IMR-90 (cell line): ENCODE data around the gene CHI3L1. TPM values are rescaled to one million over a fixed set of nuclear protein-coding genes. Genes with fewer than 3 reads are reported as not detected.

ENCODE experiments used
- ATAC-seq: fragments of 200-7000 bp; cut with Tn5 transposase; 2 replicates; pipeline ENCODE4 v1.9.1; 2020; ENCODE audit warnings: low read depth, mild to moderate bottlenecking, moderate library complexity
- BruUV-seq: library from RNA; stranded (reverse); fragments of 400-500 nt; replicated peaks from 2 replicates; lab custom pipeline; 2021; lab: Mats Ljungman, UMichigan
- CTCF ChIA-PET: fragments of 300-600 bp; formaldehyde crosslinking; extraction: SDS; loops from one replicate; lab custom pipeline; 2021; ENCODE audit warnings: antibody characterized with exemption; lab: Yijun Ruan, JAX
- POLR2A ChIA-PET: fragments of 300-600 bp; sonication (Branson Sonifier 250); formaldehyde crosslinking; loops from one replicate; lab custom pipeline; 2022; ENCODE audit warnings: antibody characterized with exemption; ENCODE audit not compliant: unreplicated experiment; lab: Charles Lee
- DNase-seq: peaks from one replicate; pipeline ENCODE4 v3.0.0; 2013
- H2AFZ ChIP-seq: replicated peaks from 2 replicates; pipeline ENCODE3; 2013; ENCODE audit warnings: low read length, mild to moderate bottlenecking; ENCODE audit not compliant: poor library complexity
- H2AK5ac ChIP-seq: 2 replicates; pipeline ENCODE4 v1.6.1; 2013; ENCODE audit warnings: low read depth, low read length, inconsistent platforms
- H2AK9ac ChIP-seq: replicated peaks from 2 replicates; pipeline ENCODE3; 2013; ENCODE audit warnings: mild to moderate bottlenecking, low read depth, low read length, moderate library complexity; ENCODE audit not compliant: poor library complexity
- H2BK120ac ChIP-seq: 2 replicates; pipeline ENCODE4 v1.6.1; 2013; ENCODE audit warnings: low read depth, low read length, inconsistent platforms
- H2BK15ac ChIP-seq: 3 replicates; pipeline ENCODE4 v1.6.1; 2013; ENCODE audit warnings: low read depth, low read length, inconsistent platforms
- H2BK20ac ChIP-seq: 2 replicates; pipeline ENCODE4 v1.6.1; 2013; ENCODE audit warnings: low read depth, mild to moderate bottlenecking, inconsistent platforms, low read length, moderate library complexity
- H2BK5ac ChIP-seq: 2 replicates; pipeline ENCODE4 v1.6.1; 2013; ENCODE audit warnings: mild to moderate bottlenecking, low read depth, low read length, inconsistent platforms; ENCODE audit not compliant: poor library complexity, severe bottlenecking
- H3K14ac ChIP-seq: replicated peaks from 2 replicates; pipeline ENCODE4 v1.6.1; 2013; ENCODE audit warnings: low read depth, low read length, inconsistent platforms
- H3K18ac ChIP-seq: 2 replicates; pipeline ENCODE4 v1.6.1; 2013; ENCODE audit warnings: low read depth, low read length, control low read depth
- H3K23ac ChIP-seq: 2 replicates; pipeline ENCODE4 v1.6.1; 2013; ENCODE audit warnings: low read depth, low read length, inconsistent platforms
- H3K27ac ChIP-seq: 2 replicates; pipeline ENCODE4 v1.5.1; 2013; ENCODE audit warnings: mild to moderate bottlenecking, control low read depth, low read length; ENCODE audit not compliant: insufficient read depth
- H3K27me3 ChIP-seq: 2 replicates; pipeline ENCODE4 v1.6.1; 2013; ENCODE audit warnings: low read length; ENCODE audit not compliant: control insufficient read depth, insufficient read depth
- H3K36me3 ChIP-seq: 2 replicates; pipeline ENCODE4 v1.6.1; 2013; ENCODE audit warnings: low read length, mixed read lengths; ENCODE audit not compliant: control insufficient read depth, insufficient read depth
- H3K4ac ChIP-seq: 2 replicates; pipeline ENCODE4 v1.6.1; 2013; ENCODE audit warnings: low read depth, low read length, inconsistent platforms
- H3K4me1 ChIP-seq: 2 replicates; pipeline ENCODE4 v1.6.1; 2013; ENCODE audit warnings: low read length, mixed read lengths; ENCODE audit not compliant: control insufficient read depth, insufficient read depth
- H3K4me2 ChIP-seq: 2 replicates; pipeline ENCODE4 v1.6.1; 2013; ENCODE audit warnings: low read depth, mild to moderate bottlenecking, control low read depth, low read length, moderate library complexity
- H3K4me3 ChIP-seq: 2 replicates; pipeline ENCODE4 v1.5.1; 2013; ENCODE audit warnings: low read depth, mild to moderate bottlenecking, control low read depth, low read length, moderate library complexity; ENCODE audit not compliant: insufficient read depth
- H3K56ac ChIP-seq: 2 replicates; pipeline ENCODE4 v1.6.1; 2013; ENCODE audit warnings: low read length, inconsistent platforms; ENCODE audit not compliant: insufficient read depth; ENCODE audit errors: extremely low read depth
- H3K79me1 ChIP-seq, 2 experiments: 2 replicates each; pipeline ENCODE4 v1.6.1; 2013; ENCODE audit warnings: low read length in 2 of 2, inconsistent platforms in 1 of 2, low read depth in 1 of 2
- H3K9ac ChIP-seq: 2 replicates; pipeline ENCODE4 v1.6.1; 2013; ENCODE audit warnings: low read depth, low read length, control low read depth
- H3K9me1 ChIP-seq: 2 replicates; pipeline ENCODE4 v1.6.1; 2013; ENCODE audit warnings: low read length, inconsistent platforms; ENCODE audit not compliant: insufficient read depth
- H3K9me3 ChIP-seq: 2 replicates; pipeline ENCODE4 v1.6.1; 2013; ENCODE audit warnings: low read length; ENCODE audit not compliant: control insufficient read depth, insufficient read depth
- H4K20me1 ChIP-seq: 2 replicates; pipeline ENCODE4 v1.6.1; 2013; ENCODE audit warnings: low read length, inconsistent platforms; ENCODE audit not compliant: insufficient read depth
- H4K5ac ChIP-seq: 2 replicates; pipeline ENCODE4 v1.6.1; 2013; ENCODE audit warnings: mild to moderate bottlenecking, low read depth, low read length, control low read depth
- H4K8ac ChIP-seq, 2 experiments: 2 replicates each; pipeline ENCODE4 v1.6.1; 2013; ENCODE audit warnings: low read depth in 2 of 2, low read length in 2 of 2, control low read depth in 1 of 2, inconsistent platforms in 1 of 2
- H4K91ac ChIP-seq: 2 replicates; pipeline ENCODE4 v1.6.1; 2013; ENCODE audit warnings: low read depth, low read length, inconsistent platforms; ENCODE audit not compliant: insufficient read depth
- BHLHE40 ChIP-seq: fragments of 150-350 bp; IDR thresholded peaks from 2 replicates; pipeline ENCODE4 v1.6.1; 2016; ENCODE audit warnings: mild to moderate bottlenecking, low read depth, low read length
- CEBPB ChIP-seq: IDR thresholded peaks from 2 replicates; pipeline ENCODE4 v1.6.1; 2012; ENCODE audit warnings: low read depth, low read length, improper control_type of control experiment
- CHD1 ChIP-seq: IDR thresholded peaks from 2 replicates; pipeline ENCODE4 v1.6.1; 2012; ENCODE audit warnings: low read depth, low read length, improper control_type of control experiment
- ELK1 ChIP-seq: fragments of 150-350 bp; IDR thresholded peaks from 2 replicates; pipeline ENCODE4 v1.6.1; 2016; ENCODE audit warnings: low read depth, mild to moderate bottlenecking, low read length, moderate library complexity, borderline replicate concordance
- FOS ChIP-seq: fragments of 150-350 bp; IDR thresholded peaks from 2 replicates; pipeline ENCODE4 v1.6.1; 2016; ENCODE audit warnings: low read depth, low read length
- MAFK ChIP-seq: IDR thresholded peaks from 2 replicates; pipeline ENCODE4 v1.6.1; 2012; ENCODE audit warnings: low read depth, low read length, improper control_type of control experiment
- MAZ ChIP-seq: IDR thresholded peaks from 2 replicates; pipeline ENCODE4 v1.6.1; 2012; ENCODE audit warnings: low read depth, mild to moderate bottlenecking, low read length, improper control_type of control experiment, moderate library complexity, borderline replicate concordance
- MXI1 ChIP-seq: IDR thresholded peaks from 2 replicates; pipeline ENCODE4 v1.6.1; 2012; ENCODE audit warnings: low read depth, mild to moderate bottlenecking, low read length, moderate library complexity, borderline replicate concordance
- NFE2L2 ChIP-seq: fragments of 150-350 bp; IDR thresholded peaks from 2 replicates; pipeline ENCODE4 v1.6.1; 2016; ENCODE audit warnings: low read depth, mild to moderate bottlenecking, low read length
- POLR2A ChIP-seq: IDR thresholded peaks from 2 replicates; pipeline ENCODE4 v1.6.1; 2012; ENCODE audit warnings: mild to moderate bottlenecking, low read depth, low read length
- RAD21 ChIP-seq: IDR thresholded peaks from 2 replicates; pipeline ENCODE4 v1.6.1; 2012; ENCODE audit warnings: low read length, improper control_type of control experiment
- RCOR1 ChIP-seq: IDR thresholded peaks from 2 replicates; pipeline ENCODE4 v1.6.1; 2012; ENCODE audit warnings: mild to moderate bottlenecking, low read length, improper control_type of control experiment; ENCODE audit not compliant: insufficient replicate concordance
- RFX5 ChIP-seq: IDR thresholded peaks from 2 replicates; pipeline ENCODE4 v1.8.0; 2012; ENCODE audit warnings: low read depth, mild to moderate bottlenecking, low read length, moderate library complexity
- SMC3 ChIP-seq: fragments of 150-350 bp; IDR thresholded peaks from 2 replicates; pipeline ENCODE4 v1.6.1; 2016; ENCODE audit warnings: low read depth, mild to moderate bottlenecking, antibody characterized with exemption, low read length, moderate library complexity
- WGBS, 2 experiments: methylation state at CpG; one replicate each; pipeline versions ENCODE4 v1.1.5 to v1.1.7; 2013; ENCODE audit warnings: missing lambda C conversion rate in 2 of 2; ENCODE audit not compliant: insufficient read length in 1 of 2; ENCODE audit errors: extremely low coverage in 2 of 2; 5-methylcytosine and 5-hydroxymethylcytosine counted together
- dilution Hi-C: fragments of 300-500 bp; cut with HindIII; formaldehyde crosslinking; loops from one replicate; pipeline ENCODE4 v1.14.3; 2018; ENCODE audit warnings: low sequenced_read_pairs; ENCODE audit not compliant: unreplicated experiment
- in situ Hi-C: fragments of 300-500 bp; cut with MboI; formaldehyde crosslinking; loops from 3 replicates; pipeline ENCODE4 v1.14.3; 2019; ENCODE audit warnings: low sequenced_read_pairs, inconsistent platforms, mixed read lengths
- intact Hi-C: fragments of 100-400 bp; cut with micrococcal nuclease; formaldehyde crosslinking; loops from 2 replicates; pipeline ENCODE4 v1.10.0; 2022
- polyA plus RNA-seq, 3 experiments: library from polyadenylated mRNA; depleted of rRNA; stranded (reverse); fragments of >200 nt; gene quantifications; 2 replicates each; pipeline ENCODE4 v1.2.3, GENCODE V29; 2012; ENCODE audit warnings: low replicate concordance in 1 of 3
- total RNA-seq: library from RNA; depleted of rRNA; stranded (reverse); fragments of >200 nt; gene quantifications from 2 replicates; pipeline ENCODE4 v1.2.3, GENCODE V29; 2012
- TF ChIP-seq, protein P1 (sequence below): conservative IDR thresholded peaks from 2 replicates; pipeline ENCODE4 v1.5.1; 2012; ENCODE audit warnings: mild to moderate bottlenecking, low read depth, low read length, improper control_type of control experiment
- TF ChIP-seq, protein P2 (sequence below): fragments of 150-350 bp; IDR thresholded peaks from 2 replicates; pipeline ENCODE4 v1.6.1; 2017; ENCODE audit warnings: mild to moderate bottlenecking, antibody characterized with exemption, low read length, low read depth

The CHI3L1 gene
- total and polyA plus RNA-seq, 2 of the 4 experiments (the other 2 are of a cell fraction), result 0.17 TPM; not detected in 1

DNA sequence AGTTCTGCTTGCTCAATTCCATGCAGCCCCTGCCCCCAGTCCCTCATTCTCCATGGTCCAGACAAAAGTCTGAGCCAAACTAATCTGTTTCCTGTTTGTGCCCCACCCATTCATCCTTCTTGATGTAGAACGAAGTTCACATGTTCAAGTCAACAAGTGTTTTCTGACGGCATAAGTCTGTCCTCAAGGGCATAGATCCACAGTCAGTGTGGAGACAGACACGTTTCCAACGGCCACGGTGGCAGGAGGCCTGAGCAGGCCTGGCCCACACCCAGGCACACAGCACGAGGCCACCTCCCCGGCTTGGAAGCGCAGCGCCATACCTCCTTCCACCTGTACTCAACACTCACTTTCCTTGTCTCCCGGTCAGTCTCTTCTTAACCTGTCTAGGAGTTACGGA lies 42.9 kb downstream of the CHI3L1 start:
- intact Hi-C loops, result no loop called here
- H2AK5ac ChIP-seq, result no peak overlapping the region
- H2BK15ac ChIP-seq, result no peak overlapping the region
- TF ChIP-seq MAFK, result no peak
- TF ChIP-seq RCOR1, result no peak
- no peak for TF ChIP-seq RFX5
- TF ChIP-seq RAD21, result no peak
- no peak for TF ChIP-seq MXI1
- TF ChIP-seq CEBPB, result no peak
- no peak for TF ChIP-seq FOS
- no peak for TF ChIP-seq CHD1
- TF ChIP-seq MAZ, result no peak
- TF ChIP-seq BHLHE40, result no peak
- TF ChIP-seq, protein P1, sequence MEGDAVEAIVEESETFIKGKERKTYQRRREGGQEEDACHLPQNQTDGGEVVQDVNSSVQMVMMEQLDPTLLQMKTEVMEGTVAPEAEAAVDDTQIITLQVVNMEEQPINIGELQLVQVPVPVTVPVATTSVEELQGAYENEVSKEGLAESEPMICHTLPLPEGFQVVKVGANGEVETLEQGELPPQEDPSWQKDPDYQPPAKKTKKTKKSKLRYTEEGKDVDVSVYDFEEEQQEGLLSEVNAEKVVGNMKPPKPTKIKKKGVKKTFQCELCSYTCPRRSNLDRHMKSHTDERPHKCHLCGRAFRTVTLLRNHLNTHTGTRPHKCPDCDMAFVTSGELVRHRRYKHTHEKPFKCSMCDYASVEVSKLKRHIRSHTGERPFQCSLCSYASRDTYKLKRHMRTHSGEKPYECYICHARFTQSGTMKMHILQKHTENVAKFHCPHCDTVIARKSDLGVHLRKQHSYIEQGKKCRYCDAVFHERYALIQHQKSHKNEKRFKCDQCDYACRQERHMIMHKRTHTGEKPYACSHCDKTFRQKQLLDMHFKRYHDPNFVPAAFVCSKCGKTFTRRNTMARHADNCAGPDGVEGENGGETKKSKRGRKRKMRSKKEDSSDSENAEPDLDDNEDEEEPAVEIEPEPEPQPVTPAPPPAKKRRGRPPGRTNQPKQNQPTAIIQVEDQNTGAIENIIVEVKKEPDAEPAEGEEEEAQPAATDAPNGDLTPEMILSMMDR, result no peak
- TF ChIP-seq SMC3, result no peak
- TF ChIP-seq, protein P2, sequence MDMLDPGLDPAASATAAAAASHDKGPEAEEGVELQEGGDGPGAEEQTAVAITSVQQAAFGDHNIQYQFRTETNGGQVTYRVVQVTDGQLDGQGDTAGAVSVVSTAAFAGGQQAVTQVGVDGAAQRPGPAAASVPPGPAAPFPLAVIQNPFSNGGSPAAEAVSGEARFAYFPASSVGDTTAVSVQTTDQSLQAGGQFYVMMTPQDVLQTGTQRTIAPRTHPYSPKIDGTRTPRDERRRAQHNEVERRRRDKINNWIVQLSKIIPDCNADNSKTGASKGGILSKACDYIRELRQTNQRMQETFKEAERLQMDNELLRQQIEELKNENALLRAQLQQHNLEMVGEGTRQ, result no peak
- no peak for TF ChIP-seq ELK1
- TF ChIP-seq NFE2L2, result no peak
- no peak for TF ChIP-seq POLR2A
- ATAC-seq, result no peak
- no peak overlapping the region for H3K23ac ChIP-seq
- H3K9me1 ChIP-seq, result no peaks in the 10 kb centered on the region
- ChIA-PET CTCF (interaction anchor here (0.5 kb wide), 1 partner anchor 1528 kb away, joined by 3 read pairs; no protein-coding TSS in a partner anchor), POLR2A (no interaction called here)
- H2AFZ ChIP-seq, result no peak overlapping the region
- no peak overlapping the region for H2BK20ac ChIP-seq
- H3K4me3 ChIP-seq, result no peak overlapping the region
- in situ Hi-C loops, result no loop called here
- H3K4me1 ChIP-seq, result no peaks in the 10 kb centered on the region; the same call in 1 of the 2 replicates
- WGBS, 2 experiments, result no CpG with 5 or more reads among the region's 11 CpGs
- H3K9ac ChIP-seq, result no peak overlapping the region
- dilution Hi-C loops, result no loop called here
- H3K18ac ChIP-seq, result no peak overlapping the region
- DNase-seq, result no peak
- H3K79me1 ChIP-seq, result no peaks in the 10 kb centered on the region
- H4K20me1 ChIP-seq, result no peaks in the 10 kb centered on the region
- H4K8ac ChIP-seq, result no peak overlapping the region
- no peak overlapping the region for H3K4ac ChIP-seq
- H3K4me2 ChIP-seq, result no peak overlapping the region
- no peak overlapping the region for H2BK5ac ChIP-seq
- no peak overlapping the region for H2BK120ac ChIP-seq
- no peak overlapping the region for H3K14ac ChIP-seq
- no peak overlapping the region for H3K56ac ChIP-seq
- no peaks in the 10 kb centered on the region for H3K36me3 ChIP-seq
- H2AK9ac ChIP-seq, result no peak overlapping the region
- no TSS peak for BruUV-seq
- H4K5ac ChIP-seq, result no peak overlapping the region
- H3K27me3 ChIP-seq, result peaks cover 23% of the 10 kb centered on the region
- no peak overlapping the region for H4K91ac ChIP-seq
- H3K27ac ChIP-seq, result no peak overlapping the region
- peaks cover 2% of the 10 kb centered on the region; the same call in 1 of the 2 replicates for H3K9me3 ChIP-seq
